ENCODE results near the gene ABLIM1.

DNA sequence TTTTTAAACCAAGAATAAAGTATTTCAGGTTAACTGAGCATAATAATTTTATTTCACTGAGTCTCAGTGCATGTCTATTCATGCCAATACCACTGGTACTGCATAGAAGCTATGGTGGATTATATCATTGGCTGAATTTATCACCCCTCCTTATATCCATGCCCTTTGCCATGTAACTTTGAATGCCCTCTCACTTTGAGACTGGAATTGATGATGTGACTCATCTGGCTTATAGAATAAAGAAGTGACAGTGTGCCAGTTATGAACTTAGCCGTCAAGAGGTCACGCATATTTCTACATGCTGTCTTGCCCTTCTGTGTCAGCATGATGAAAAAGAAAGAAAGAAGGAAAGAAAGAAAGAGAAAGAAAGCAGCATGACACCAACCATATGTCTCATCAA lies 20.7 kb upstream of the ABLIM1 start:
- TF ChIP-seq CTCF (IDR thresholded peaks at IDR 0.05) (no peak), POLR2AphosphoS5 (IDR thresholded peaks at IDR 0.05) (no peak), POLR2A (IDR thresholded peaks at IDR 0.05) (no peak)

All from transverse colon (tissue), 4 donors.